ENCODE data around the gene AGBL5. TPM values are rescaled to one million over a fixed set of nuclear protein-coding genes. Genes with fewer than 3 reads are reported as not detected.

AGBL5 gene
- total and polyA plus RNA-seq, 2 donors (not counting 1 experiment from before 2014, with no cell fraction given), result 19.8 to 20.9 TPM

- no peaks in the 10 kb centered on the region for H3K27me3 ChIP-seq (ENCODE audit: control insufficient read depth, insufficient read depth, low read length)
- no peaks in the 10 kb centered on the region for H3K79me2 ChIP-seq (ENCODE audit: control insufficient read depth, insufficient read depth, low read length)
- H3K4me2 ChIP-seq (ENCODE audit: extremely low read depth, insufficient read depth, low read length), result no peak overlapping the region
- no peak for TF ChIP-seq CTCF (conservative IDR thresholded peaks at IDR 0.05 in 1 of 2, IDR thresholded peaks at IDR 0.05 in 1 of 2; ENCODE audit: low read depth in 1 of 2, low read length in 2 of 2)
- TF ChIP-seq EZH2 (IDR thresholded peaks at IDR 0.05; ENCODE audit: low read length, missing control alignments), result no peak
- H3K4me1 ChIP-seq (ENCODE audit: control insufficient read depth, extremely low read depth, insufficient read depth, low read length), result peaks cover 3% of the 10 kb centered on the region
- peaks cover 2% of the 10 kb centered on the region for H3K36me3 ChIP-seq (ENCODE audit: control insufficient read depth, insufficient read depth, low read length)
- H2AFZ ChIP-seq (ENCODE audit: low read length), result no peak overlapping the region
- no peaks in the 10 kb centered on the region for H3K9me3 ChIP-seq (ENCODE audit: control insufficient read depth, insufficient read depth, low read depth, low read length)
- no peaks in the 10 kb centered on the region for H4K20me1 ChIP-seq (ENCODE audit: control insufficient read depth, extremely low read depth, insufficient read depth, low read length)
- no peak overlapping the region for H3K27ac ChIP-seq (ENCODE audit: insufficient read depth, low read length)
- no peak overlapping the region for H3K4me3 ChIP-seq (replicated peaks in 1 of 4; ENCODE audit: control extremely low read depth in 1 of 4, insufficient read depth in 1 of 4, low read depth in 3 of 4, low read length in 4 of 4)
- no peak overlapping the region for H3K9ac ChIP-seq (ENCODE audit: insufficient read depth, low read length)
- DNase-seq (ENCODE audit: low read depth in 2 of 2), result no peak
These were observed 37.2 kb downstream of the AGBL5 start for GRCh38 chr2:27088634-27089033.

GRCh38 chr2:27089111-27089954, 37.9 kb downstream of the AGBL5 start:
- TF ChIP-seq EZH2 (IDR thresholded peaks at IDR 0.05; ENCODE audit: low read length, missing control alignments) (no peak), CTCF (conservative IDR thresholded peaks at IDR 0.05 in 1 of 2, IDR thresholded peaks at IDR 0.05 in 1 of 2; ENCODE audit: low read depth in 1 of 2, low read length in 2 of 2) (no peak)

GRCh38 chr2:27091746-27092695, 40.6 kb downstream of the AGBL5 start:
- Histone ChIP-seq H3K9me3 (ENCODE audit: control insufficient read depth, insufficient read depth, low read depth, low read length) (no peaks in the 10 kb centered on the region), H3K79me2 (ENCODE audit: control insufficient read depth, insufficient read depth, low read length) (no peaks in the 10 kb centered on the region), H2AFZ (ENCODE audit: low read length) (no peak overlapping the region), H3K9ac (ENCODE audit: insufficient read depth, low read length) (no peak overlapping the region), H3K36me3 (ENCODE audit: control insufficient read depth, insufficient read depth, low read length) (no peaks in the 10 kb centered on the region), H3K4me1 (ENCODE audit: control insufficient read depth, extremely low read depth, insufficient read depth, low read length) (no peaks in the 10 kb centered on the region), H3K4me2 (ENCODE audit: extremely low read depth, insufficient read depth, low read length) (no peak overlapping the region), H4K20me1 (ENCODE audit: control insufficient read depth, extremely low read depth, insufficient read depth, low read length) (no peaks in the 10 kb centered on the region), H3K27ac (ENCODE audit: insufficient read depth, low read length) (no peak overlapping the region), H3K4me3 (replicated peaks in 1 of 4; ENCODE audit: control extremely low read depth in 1 of 4, insufficient read depth in 1 of 4, low read depth in 3 of 4, low read length in 4 of 4) (no peak overlapping the region), H3K27me3 (ENCODE audit: control insufficient read depth, insufficient read depth, low read length) (no peaks in the 10 kb centered on the region)
- TF ChIP-seq EZH2 (IDR thresholded peaks at IDR 0.05; ENCODE audit: low read length, missing control alignments), result no peak
- TF ChIP-seq CTCF (conservative IDR thresholded peaks at IDR 0.05 in 1 of 2, IDR thresholded peaks at IDR 0.05 in 1 of 2; ENCODE audit: low read depth in 1 of 2, low read length in 2 of 2), result no peak
- no peak for DNase-seq (ENCODE audit: low read depth in 2 of 2)

More at GRCh38 chr2:27089111-27089954, 37.9 kb downstream of the AGBL5 start:
- no peak overlapping the region for H3K4me3 ChIP-seq (replicated peaks in 1 of 4; ENCODE audit: control extremely low read depth in 1 of 4, insufficient read depth in 1 of 4, low read depth in 3 of 4, low read length in 4 of 4)
- no peaks in the 10 kb centered on the region for H3K79me2 ChIP-seq (ENCODE audit: control insufficient read depth, insufficient read depth, low read length)
- no peaks in the 10 kb centered on the region for H3K27me3 ChIP-seq (ENCODE audit: control insufficient read depth, insufficient read depth, low read length)
- no peak for DNase-seq (ENCODE audit: low read depth in 2 of 2)
- no peaks in the 10 kb centered on the region for H4K20me1 ChIP-seq (ENCODE audit: control insufficient read depth, extremely low read depth, insufficient read depth, low read length)
- H3K9me3 ChIP-seq (ENCODE audit: control insufficient read depth, insufficient read depth, low read depth, low read length), result no peaks in the 10 kb centered on the region
- peaks cover 3% of the 10 kb centered on the region for H3K4me1 ChIP-seq (ENCODE audit: control insufficient read depth, extremely low read depth, insufficient read depth, low read length)
- no peak overlapping the region for H3K27ac ChIP-seq (ENCODE audit: insufficient read depth, low read length)
- no peak overlapping the region for H3K9ac ChIP-seq (ENCODE audit: insufficient read depth, low read length)
- no peak overlapping the region for H2AFZ ChIP-seq (ENCODE audit: low read length)
- peaks cover under 1% of the 10 kb centered on the region for H3K36me3 ChIP-seq (ENCODE audit: control insufficient read depth, insufficient read depth, low read length)
- no peak overlapping the region for H3K4me2 ChIP-seq (ENCODE audit: extremely low read depth, insufficient read depth, low read length)

All from fibroblast of lung (primary cell).